ENCODE results near the gene IPO8.

Gene IPO8

GRCh38 chr12:30701056-30701455 lies 5.4 kb upstream of the IPO8 start:
- TF ChIP-seq CTCF (IDR thresholded peaks at IDR 0.05; ENCODE audit: insufficient read depth, low read length) (no peak), GABPA (IDR thresholded peaks at IDR 0.05; ENCODE audit: low read depth) (no peak), POLR2AphosphoS5 (IDR thresholded peaks at IDR 0.05; ENCODE audit: low read depth) (no peak), SPI1 (IDR thresholded peaks at IDR 0.05; ENCODE audit: borderline replicate concordance, low read depth) (no peak)
- TF ChIP-seq, protein P1, sequence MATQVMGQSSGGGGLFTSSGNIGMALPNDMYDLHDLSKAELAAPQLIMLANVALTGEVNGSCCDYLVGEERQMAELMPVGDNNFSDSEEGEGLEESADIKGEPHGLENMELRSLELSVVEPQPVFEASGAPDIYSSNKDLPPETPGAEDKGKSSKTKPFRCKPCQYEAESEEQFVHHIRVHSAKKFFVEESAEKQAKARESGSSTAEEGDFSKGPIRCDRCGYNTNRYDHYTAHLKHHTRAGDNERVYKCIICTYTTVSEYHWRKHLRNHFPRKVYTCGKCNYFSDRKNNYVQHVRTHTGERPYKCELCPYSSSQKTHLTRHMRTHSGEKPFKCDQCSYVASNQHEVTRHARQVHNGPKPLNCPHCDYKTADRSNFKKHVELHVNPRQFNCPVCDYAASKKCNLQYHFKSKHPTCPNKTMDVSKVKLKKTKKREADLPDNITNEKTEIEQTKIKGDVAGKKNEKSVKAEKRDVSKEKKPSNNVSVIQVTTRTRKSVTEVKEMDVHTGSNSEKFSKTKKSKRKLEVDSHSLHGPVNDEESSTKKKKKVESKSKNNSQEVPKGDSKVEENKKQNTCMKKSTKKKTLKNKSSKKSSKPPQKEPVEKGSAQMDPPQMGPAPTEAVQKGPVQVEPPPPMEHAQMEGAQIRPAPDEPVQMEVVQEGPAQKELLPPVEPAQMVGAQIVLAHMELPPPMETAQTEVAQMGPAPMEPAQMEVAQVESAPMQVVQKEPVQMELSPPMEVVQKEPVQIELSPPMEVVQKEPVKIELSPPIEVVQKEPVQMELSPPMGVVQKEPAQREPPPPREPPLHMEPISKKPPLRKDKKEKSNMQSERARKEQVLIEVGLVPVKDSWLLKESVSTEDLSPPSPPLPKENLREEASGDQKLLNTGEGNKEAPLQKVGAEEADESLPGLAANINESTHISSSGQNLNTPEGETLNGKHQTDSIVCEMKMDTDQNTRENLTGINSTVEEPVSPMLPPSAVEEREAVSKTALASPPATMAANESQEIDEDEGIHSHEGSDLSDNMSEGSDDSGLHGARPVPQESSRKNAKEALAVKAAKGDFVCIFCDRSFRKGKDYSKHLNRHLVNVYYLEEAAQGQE (IDR thresholded peaks at IDR 0.05; ENCODE audit: insufficient replicate concordance, low read depth) = no peak
- H3K27me3 ChIP-seq (ENCODE audit: insufficient read depth, poor library complexity, severe bottlenecking) = no peaks in the 10 kb centered on the region
- H3K27ac ChIP-seq (replicated peaks) = no peak overlapping the region
- DNase-seq (ENCODE audit: low read depth in 1 of 2, low spot score in 1 of 2) = no peak
- no peak overlapping the region for H3K4me3 ChIP-seq (replicated peaks; ENCODE audit: insufficient read depth, low read length)

- no peak for DNase-seq (ENCODE audit: low read depth in 1 of 2, low spot score in 1 of 2)
- H3K27me3 ChIP-seq (ENCODE audit: insufficient read depth, poor library complexity, severe bottlenecking) = no peaks in the 10 kb centered on the region
- H3K27ac ChIP-seq (replicated peaks) = no peak overlapping the region
- TF ChIP-seq GABPA (IDR thresholded peaks at IDR 0.05; ENCODE audit: low read depth) = no peak
- no peak overlapping the region for H3K4me3 ChIP-seq (replicated peaks; ENCODE audit: insufficient read depth, low read length)
These were observed 4.7 kb upstream of the IPO8 start for GRCh38 chr12:30700216-30700900.

DNA sequence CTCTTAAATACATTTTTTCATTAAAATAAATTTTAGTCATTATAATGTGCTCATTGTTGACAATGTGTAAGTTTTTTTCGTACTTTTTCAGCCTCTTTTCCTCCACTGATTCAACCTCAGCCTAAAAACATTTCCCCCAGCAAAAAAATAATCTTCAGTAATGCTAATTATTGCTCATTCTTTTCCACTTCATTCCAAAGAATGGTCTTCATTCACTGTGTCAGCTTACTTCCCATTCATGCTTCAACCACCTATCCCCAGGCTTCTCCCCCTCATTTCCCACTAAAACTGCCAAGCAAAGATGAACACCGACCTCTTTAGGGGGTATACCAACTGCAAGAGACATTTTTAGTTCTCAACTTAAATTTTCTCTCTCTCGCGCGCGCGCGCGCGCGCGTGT lies 2.7 kb upstream of the IPO8 start:
- Histone ChIP-seq H3K27me3 (ENCODE audit: insufficient read depth, poor library complexity, severe bottlenecking) (no peaks in the 10 kb centered on the region), H3K4me3 (replicated peaks; ENCODE audit: insufficient read depth, low read length) (no peak overlapping the region), H3K27ac (replicated peaks) (no peak overlapping the region)
- TF ChIP-seq, protein P1 (IDR thresholded peaks at IDR 0.05; ENCODE audit: insufficient replicate concordance, low read depth) = no peak
- TF ChIP-seq POLR2AphosphoS5 (IDR thresholded peaks at IDR 0.05; ENCODE audit: low read depth) (no peak), CTCF (IDR thresholded peaks at IDR 0.05; ENCODE audit: insufficient read depth, low read length) (no peak), GABPA (IDR thresholded peaks at IDR 0.05; ENCODE audit: low read depth) (no peak), SPI1 (IDR thresholded peaks at IDR 0.05; ENCODE audit: borderline replicate concordance, low read depth) (no peak)
- no peak for DNase-seq (ENCODE audit: low read depth in 1 of 2, low spot score in 1 of 2)

DNA sequence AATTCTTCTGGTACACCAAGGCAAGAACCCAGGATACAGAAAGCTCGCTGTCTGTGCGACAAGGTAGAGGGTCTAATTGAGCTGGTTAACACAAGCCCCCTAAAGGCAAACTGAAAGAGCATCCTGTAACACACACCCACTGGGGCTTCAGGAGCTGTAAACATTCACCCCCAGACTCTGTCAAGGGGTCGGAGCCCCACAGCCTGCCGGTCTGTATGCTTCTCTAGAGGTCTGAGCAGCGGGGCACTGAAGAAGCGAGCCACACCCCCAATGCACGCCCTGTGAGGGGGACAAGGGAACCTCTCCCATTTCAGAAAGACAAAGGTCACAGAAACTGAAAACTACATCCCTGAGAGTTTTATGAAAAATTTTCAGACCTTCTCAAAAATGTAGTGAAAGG lies 1.3 kb upstream of the IPO8 start:
- no peak overlapping the region for H3K4me3 ChIP-seq (replicated peaks; ENCODE audit: insufficient read depth, low read length)
- no peak for TF ChIP-seq POLR2AphosphoS5 (IDR thresholded peaks at IDR 0.05; ENCODE audit: low read depth)
- TF ChIP-seq, protein P1 (IDR thresholded peaks at IDR 0.05; ENCODE audit: insufficient replicate concordance, low read depth) = no peak
- no peak for TF ChIP-seq SPI1 (IDR thresholded peaks at IDR 0.05; ENCODE audit: borderline replicate concordance, low read depth)
- TF ChIP-seq CTCF (IDR thresholded peaks at IDR 0.05; ENCODE audit: insufficient read depth, low read length) = no peak
- TF ChIP-seq GABPA (IDR thresholded peaks at IDR 0.05; ENCODE audit: low read depth) = no peak
- no peak for DNase-seq (ENCODE audit: low read depth in 1 of 2, low spot score in 1 of 2)
- H3K27ac ChIP-seq (replicated peaks) = no peak overlapping the region
- H3K27me3 ChIP-seq (ENCODE audit: insufficient read depth, poor library complexity, severe bottlenecking) = no peaks in the 10 kb centered on the region
